ENCODE measurements around the gene OTOGL. TPM values are rescaled to one million over a fixed set of nuclear protein-coding genes. Genes with fewer than 3 reads are reported as not detected.
"Not testable (repeated sequence)": the region's sequence is repeated elsewhere in the genome, so short reads cannot be mapped to it uniquely, and the experiment has no call there.

OTOGL gene
- total RNA-seq, 2 donors from 2014 or later: 8.4 to 9.2 TPM

- ATAC-seq: no peak
- intact Hi-C loops (cut with DNase I): no loop called here
- no peak for DNase-seq
Observed at GRCh38 chr12:80121661-80122060, 22.3 kb downstream of the OTOGL start.

DNA sequence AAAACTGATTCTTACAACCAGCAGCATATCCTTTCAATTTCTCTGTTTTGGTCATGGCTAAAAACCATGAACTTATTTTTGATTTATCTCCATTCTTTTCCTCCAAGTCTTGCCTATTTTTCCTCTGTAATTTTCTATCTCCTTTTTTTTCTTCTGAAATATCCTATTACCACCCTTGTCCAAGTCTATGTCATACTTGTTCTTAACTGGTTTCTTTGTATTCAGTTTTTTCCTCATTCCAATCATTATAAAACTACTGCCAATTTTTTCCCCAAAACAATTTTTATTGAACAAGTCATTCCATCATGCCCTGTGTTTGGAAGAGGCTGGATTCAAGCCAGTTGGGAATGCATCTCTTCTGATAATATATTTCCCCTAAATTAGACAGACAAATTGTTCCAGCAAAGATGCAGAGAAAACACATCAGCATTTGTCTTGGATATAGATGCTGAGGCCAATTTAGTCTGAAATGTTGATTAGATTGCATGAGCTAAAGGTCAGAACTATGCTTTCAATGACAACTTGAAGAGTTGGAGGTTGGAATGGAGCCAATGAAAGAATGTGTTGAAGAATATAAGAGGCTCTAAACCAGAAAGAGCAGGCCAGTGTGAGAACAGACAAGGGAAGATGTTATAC is 30.7 kb downstream of the OTOGL start:
- intact Hi-C loops (cut with DNase I): no loop called here
- DNase-seq (no peak), ATAC-seq (peak; percentile 40 to 50)

DNA sequence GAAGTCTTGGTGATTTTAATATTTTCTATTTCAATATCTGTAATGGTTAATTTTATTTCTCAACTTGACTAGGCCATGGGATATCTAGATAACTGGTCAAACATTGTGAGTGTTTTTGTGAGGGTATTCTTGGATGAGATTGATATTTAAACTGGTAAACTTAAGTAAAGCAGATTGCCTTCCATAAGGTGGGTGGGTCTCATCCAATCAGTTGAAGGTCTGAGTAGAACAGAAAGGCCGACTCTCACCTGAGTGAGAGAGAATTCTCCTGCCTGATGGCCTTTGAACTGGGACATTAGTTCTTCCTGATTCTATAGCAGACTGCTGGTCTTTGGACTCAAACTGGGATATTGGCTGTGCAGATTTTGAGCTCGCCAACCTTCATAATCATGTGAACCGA is 36.3 kb downstream of the OTOGL start:
- intact Hi-C loops (cut with DNase I): no loop called here
- no peak for ATAC-seq

DNA sequence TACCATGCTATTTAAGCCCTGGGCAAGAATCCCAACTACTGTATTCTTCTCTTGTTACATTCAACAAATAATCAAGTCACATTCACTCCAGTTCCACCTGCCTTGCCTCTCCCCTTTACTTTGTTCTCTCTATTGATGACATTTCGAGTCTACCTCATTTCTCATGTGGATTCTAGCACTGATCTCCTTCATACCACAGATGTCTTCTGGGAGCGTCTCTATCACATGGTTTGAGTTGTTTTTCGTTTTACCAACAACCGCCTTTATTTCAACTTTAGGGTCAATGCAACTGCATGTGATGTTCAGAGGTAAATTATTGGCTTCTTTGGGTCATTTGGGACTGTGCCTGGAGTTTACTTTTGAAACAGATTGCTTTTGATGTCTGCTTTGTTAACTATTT is 40.7 kb downstream of the OTOGL start:
- ATAC-seq (no peak), DNase-seq (no peak)
- intact Hi-C loops (cut with DNase I): no loop called here

More for the DNA sequence above, 36.3 kb downstream of the OTOGL start:
- no peak for DNase-seq

DNA sequence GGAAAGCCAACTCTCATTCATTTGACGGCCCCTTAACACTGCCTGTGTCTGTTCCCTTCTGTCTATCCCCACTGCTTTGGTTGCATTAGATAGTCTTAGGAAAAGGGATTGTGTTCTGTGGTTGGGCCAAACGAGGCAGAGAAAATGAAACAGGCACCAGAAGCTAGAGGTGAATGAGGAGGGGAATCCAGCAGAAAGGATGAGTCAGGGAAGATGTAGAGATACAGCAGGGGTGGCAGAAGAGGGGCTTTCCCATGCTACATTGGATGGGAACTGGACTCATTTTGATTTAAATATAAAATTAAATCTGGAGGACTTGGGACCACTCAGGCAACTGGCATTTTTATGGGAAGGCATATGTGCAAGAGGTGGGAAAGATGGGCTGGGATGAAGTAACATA is 43.3 kb downstream of the OTOGL start:
- intact Hi-C loops (cut with DNase I): no loop called here
- DNase-seq: no peak
- ATAC-seq: no peak

DNA sequence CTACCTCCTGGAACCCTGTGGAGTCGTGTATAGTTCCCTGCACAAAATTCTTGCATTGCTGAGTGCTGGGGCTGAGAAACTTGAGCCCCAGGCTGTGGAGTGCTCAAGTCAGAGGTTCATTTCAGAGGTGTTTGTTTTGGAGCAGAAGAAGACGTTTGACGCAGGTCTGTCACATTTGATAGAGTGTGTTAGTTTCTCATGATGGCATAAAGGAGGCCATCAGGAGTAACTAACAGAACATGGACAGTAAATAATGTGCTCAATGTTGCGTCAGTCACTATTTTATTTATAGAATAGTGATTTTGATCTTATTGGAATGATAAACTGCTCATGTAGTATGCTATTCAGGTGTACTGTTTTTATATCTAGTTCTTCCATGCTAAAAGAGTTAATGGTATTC is 44.2 kb downstream of the OTOGL start:
- no peak for DNase-seq
- no peak for ATAC-seq
- intact Hi-C loops (cut with DNase I): no loop called here

DNA sequence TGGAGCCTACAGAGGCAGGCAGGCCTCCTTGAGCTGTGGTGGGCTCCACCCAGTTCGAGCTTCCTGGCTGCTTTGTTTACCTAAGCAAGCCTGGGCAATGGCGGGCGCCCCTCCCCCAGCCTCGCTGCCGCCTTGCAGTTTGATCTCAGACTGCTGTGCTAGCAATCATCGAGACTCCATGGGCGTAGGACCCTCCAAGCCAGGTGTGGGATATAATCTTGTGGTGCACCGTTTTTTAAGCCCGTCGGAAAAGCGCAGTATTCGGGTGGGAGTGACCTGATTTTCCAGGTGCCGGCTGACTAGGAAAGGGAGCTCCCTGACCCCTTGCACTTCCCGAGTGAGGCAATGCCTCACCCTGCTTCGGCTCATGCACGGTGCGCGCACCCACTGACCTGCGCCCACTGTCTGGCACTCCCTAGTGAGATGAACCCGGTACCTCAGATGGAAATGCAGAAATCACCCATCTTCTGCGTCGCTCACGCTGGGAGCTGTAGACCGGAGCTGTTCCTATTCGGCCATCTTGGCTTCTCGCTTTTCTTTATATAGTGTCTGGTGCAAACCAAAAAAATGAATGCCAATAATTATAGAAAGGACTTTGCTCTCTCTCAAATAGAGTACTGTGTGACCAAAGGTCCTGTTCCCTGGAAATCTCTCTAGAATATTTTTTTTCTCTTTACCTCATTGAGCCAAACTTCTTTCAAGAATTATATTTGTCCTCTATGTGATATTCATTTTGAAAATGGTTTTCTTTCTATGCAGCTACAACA is 50.4 kb downstream of the OTOGL start:
- DNase-seq; ATAC-seq; intact Hi-C loops (cut with DNase I): not testable (repeated sequence)

- DNase-seq (no peak), ATAC-seq (no peak)
- intact Hi-C loops (cut with DNase I): no loop called here
Observed at GRCh38 chr12:80151131-80151530, 51.8 kb downstream of the OTOGL start.

GRCh38 chr12:80154261-80154660 is 54.9 kb downstream of the OTOGL start:
- ATAC-seq (no peak), DNase-seq (no peak)
- intact Hi-C loops (cut with DNase I): no loop called here

DNA sequence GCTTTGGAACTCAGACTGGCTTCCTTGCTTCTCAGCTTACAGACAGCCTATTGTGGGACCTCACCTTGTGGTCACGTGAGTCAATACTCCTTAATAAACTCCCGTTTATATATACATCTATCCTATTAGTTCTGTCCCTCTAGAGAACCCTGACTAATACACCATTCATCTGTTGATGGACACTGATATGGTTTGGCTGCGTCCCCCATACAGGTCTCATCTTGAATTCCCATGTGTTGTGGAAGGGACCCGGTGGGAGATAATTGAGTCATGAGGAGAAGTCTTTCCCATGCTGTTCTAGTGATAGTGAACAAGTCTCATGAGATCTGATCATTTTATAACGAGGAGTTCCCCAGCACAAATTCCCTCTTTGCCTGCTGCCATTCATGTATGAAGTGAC is 57.0 kb downstream of the OTOGL start:
- intact Hi-C loops (cut with DNase I): no loop called here
- ATAC-seq: no peak
- no peak for DNase-seq

DNA sequence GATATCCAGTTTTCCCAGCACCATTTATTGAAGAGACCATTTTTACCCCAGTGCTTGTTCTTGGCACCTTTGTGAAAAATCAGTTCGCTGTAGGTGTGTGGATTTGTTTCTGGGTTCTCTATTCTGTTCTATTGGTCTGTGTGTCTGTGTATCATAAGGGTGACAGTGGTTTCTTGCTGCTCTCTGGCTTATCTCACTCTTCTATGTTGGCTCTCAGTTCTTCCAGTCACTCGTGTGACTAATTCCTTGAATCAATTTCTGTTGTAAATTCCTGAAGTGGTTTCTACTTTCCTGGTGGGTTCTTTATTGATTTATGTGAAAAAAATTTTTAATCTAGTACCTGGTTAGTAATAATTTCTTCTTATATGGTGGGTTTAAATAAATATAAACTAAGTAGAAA is 58.3 kb downstream of the OTOGL start:
- intact Hi-C loops (cut with DNase I): no loop called here
- no peak for ATAC-seq

DNA sequence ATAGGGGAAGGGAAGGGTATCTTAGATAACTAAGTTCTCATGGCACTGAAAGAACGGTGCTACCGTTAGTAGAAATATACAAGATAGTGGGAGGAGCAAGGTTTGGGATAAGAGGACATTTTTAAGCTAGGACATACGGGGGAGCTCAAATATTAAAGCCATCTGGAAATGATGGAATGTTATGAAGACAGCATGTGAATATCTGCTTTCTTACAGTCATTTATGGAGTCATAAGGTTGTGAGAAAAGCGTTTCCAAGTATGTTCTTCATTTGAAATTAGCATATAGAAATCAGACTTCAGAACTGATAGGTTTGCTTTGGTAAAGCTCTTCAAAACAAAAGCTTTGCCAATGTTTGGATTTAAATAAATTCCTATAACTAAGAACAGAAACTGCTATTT is 62.3 kb downstream of the OTOGL start:
- intact Hi-C loops (cut with DNase I): no loop called here
- no peak for ATAC-seq
- DNase-seq: no peak

More for the DNA sequence above, 58.3 kb downstream of the OTOGL start:
- DNase-seq: no peak

DNA sequence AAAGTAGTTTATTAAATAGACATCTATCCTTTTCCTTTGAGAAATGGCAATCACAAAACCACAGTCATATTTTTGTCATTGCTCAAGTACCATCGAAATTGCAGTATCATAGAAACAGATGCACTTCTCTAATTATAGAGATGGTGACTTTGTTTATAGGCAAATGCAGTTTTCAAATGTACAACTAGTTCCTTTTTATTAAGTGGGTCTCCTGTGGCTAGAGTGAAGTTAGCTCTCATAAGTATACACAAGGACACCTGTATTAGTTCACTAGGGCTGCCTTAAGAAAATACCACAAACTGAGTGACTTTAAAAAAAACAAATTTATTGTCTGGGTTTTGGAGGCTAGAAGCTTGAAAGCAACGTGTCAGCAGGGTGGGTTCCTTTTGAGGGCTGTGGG is 62.8 kb downstream of the OTOGL start:
- DNase-seq: no peak
- no peak for ATAC-seq
- intact Hi-C loops (cut with DNase I): no loop called here

- intact Hi-C loops (cut with DNase I): no loop called here
- DNase-seq (no peak), ATAC-seq (no peak)
Observed at GRCh38 chr12:80165746-80166145, 66.4 kb downstream of the OTOGL start.

- no peak for ATAC-seq
- no peak for DNase-seq
- intact Hi-C loops (cut with DNase I): no loop called here
Observed at GRCh38 chr12:80166751-80167150, 67.4 kb downstream of the OTOGL start.

DNA sequence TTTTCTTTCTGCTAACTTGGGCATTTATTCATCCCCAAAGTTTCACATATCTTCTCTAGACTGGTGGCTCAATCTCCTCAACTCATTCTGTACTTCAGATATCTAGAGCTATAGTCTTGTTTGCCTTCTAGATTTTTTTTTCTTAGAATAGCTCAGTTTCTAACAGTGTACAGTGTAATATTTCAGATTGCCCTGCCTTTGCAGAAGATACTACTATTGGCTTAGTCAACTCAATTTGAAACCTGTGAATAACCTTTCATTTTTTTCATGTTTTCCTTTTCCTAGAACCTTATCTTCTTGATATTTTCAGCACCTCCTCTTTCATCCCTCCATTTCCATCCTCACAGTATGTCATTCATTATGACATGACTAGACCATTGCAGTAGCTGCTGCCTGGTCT is 69.6 kb downstream of the OTOGL start:
- intact Hi-C loops (cut with DNase I): no loop called here
- no peak for DNase-seq

DNA sequence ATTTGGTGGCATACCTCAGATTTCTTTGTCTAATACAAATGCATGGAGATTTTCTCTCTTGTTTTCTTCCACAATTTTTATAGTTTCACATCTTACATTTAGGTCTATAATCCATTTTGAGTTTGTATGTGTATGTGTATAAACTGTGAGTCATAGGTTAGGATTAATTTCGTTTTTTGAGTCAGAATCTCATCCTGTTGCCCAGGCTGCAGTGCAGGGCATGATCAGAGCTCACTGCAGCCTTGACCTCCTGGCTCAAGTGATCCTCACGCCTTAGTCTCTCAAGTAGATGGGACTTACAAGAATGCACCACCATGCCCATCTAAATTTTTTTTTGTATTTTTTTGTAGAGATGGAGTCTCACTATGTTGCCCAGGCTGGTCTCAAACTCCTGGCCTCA is 71.6 kb downstream of the OTOGL start:
- ATAC-seq: no peak
- intact Hi-C loops (cut with DNase I): no loop called here
- DNase-seq: no peak

More for the DNA sequence above, 69.6 kb downstream of the OTOGL start:
- ATAC-seq: no peak

DNA sequence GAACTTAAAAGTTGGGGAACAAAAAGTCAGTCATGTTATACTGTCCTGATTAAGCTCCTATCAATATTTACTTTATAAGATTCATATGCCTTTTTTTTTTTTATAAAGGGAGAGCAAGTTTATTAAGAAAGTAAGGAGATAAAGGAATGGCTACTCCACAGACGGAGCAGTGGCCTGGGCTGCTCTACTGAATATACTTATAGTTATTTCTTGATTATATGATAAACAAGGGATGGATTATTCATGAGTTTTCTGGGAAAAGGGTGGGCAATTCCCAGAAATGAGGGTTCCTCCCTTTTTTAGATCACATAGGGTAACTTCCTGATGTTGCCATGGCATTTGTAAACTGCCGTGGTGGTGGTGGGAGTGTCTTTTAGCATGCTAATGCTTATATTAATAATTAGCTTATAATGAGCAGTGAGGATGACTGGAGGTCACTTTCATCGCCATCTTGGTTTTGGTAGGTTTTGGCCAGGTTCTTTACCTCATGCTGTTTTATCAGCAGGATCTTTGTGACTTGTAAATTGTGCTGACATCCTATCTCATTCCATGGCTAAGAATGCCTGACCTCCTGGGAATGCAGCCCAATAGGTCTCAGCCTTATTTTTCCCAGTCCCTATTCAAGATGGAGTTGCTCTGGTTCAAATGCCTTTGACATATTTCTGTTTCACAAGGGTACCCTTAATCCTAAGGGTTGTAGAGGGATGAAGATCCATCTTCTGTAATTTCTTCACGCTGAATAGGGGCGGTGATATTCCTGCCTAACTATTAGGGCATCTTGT is 73.9 kb downstream of the OTOGL start:
- no peak for ATAC-seq
- intact Hi-C loops (cut with DNase I): no loop called here
- DNase-seq: no peak

DNA sequence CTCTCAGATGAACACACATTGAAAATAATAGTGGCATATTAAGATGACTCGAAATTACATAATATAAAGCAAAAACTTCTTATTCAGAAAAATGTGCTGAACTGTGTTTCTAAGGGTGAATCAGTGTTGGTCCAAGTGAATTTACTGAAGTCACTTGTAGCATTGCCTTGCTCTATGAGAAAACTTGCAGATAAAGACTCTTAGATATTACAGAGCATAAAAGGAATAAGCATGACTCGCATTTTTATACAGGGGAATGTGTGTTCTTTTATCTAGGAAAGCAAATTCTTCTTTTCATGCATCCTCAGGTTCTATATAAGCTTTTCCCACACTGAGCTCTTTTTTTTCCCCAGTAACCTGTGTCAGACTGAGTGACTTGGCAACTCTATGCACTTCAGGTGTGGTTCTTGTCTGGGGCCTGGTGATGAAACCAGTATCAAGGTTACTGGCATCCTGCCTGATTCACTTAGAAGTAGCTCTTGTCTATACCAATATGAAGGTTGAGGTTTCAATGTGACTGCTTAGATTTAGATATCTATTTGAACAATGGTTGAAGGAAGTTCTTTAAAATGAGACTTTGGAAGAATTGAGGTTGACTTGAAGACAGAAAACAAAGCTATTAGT is 76.1 kb downstream of the OTOGL start:
- intact Hi-C loops (cut with DNase I): no loop called here
- DNase-seq: no peak
- ATAC-seq: no peak

- intact Hi-C loops (cut with DNase I): no loop called here
Observed at GRCh38 chr12:80176706-80177105, 77.4 kb downstream of the OTOGL start.

More at GRCh38 chr12:80176706-80177105, 77.4 kb downstream of the OTOGL start:
- ATAC-seq: no peak
- DNase-seq: no peak

All from left cardiac atrium (tissue), 4 donors.